KG1 (cell line): Measurements from ENCODE around the gene SELENOH.
A peak's percentile ranks its signal among the peaks of the same experiment; 100 is the strongest.

ENCODE experiments used
- DNase-seq: peaks from one replicate; lab custom pipeline; 2025; lab: John Stamatoyannopoulos, UW

The SELENOH gene

GRCh38 chr11:57781529-57781943, 40.2 kb downstream of the SELENOH start:
- DNase-seq, result no peak

- DNase-seq, result no peak
These were observed 43.8 kb downstream of the SELENOH start for GRCh38 chr11:57785072-57785471.

GRCh38 chr11:57786436-57786835, 45.1 kb downstream of the SELENOH start:
- no peak for DNase-seq

- no peak for DNase-seq
These were observed 45.8 kb downstream of the SELENOH start for GRCh38 chr11:57787006-57787604.

GRCh38 chr11:57787920-57788702, 46.8 kb downstream of the SELENOH start:
- no peak for DNase-seq

GRCh38 chr11:57788703-57789088, 47.4 kb downstream of the SELENOH start:
- DNase-seq, result no peak

- DNase-seq, result no peak
These were observed 50.2 kb downstream of the SELENOH start for GRCh38 chr11:57791321-57792059.

GRCh38 chr11:57792060-57792541, 50.8 kb downstream of the SELENOH start:
- peak; percentile 98 for DNase-seq

- DNase-seq, result no peak
These were observed 51.6 kb downstream of the SELENOH start for GRCh38 chr11:57792870-57793269.
